Common myeloid progenitor, CD34-positive (primary cell): ENCODE data around the gene MAN2B1.

ENCODE experiments used
- CTCF ChIA-PET: fragments of 350-600 bp; sonication (Branson Sonifier 250); formaldehyde crosslinking; loops from one replicate; lab custom pipeline; 2021; ENCODE audit warnings: antibody characterized with exemption; lab: Charles Lee
- POLR2A ChIA-PET: fragments of 350-600 bp; sonication (Branson Sonifier 250); formaldehyde crosslinking; loops from one replicate; lab custom pipeline; 2021; ENCODE audit warnings: antibody characterized with exemption; lab: Charles Lee
- DNase-seq, 3 donors: peaks; one replicate each; pipeline versions ENCODE4 v3.0.0 to v3.0.0-alpha.2; 2013
- H3K27ac ChIP-seq, 2 experiments: 1 replicate in 1 of 2; 2 replicates in 1 of 2; pipeline ENCODE4 v1.7.0; 2013; ENCODE audit warnings: inconsistent platforms in 2 of 2, low read length in 2 of 2, mild to moderate bottlenecking in 2 of 2, low read depth in 1 of 2, moderate library complexity in 1 of 2; ENCODE audit not compliant: severe bottlenecking in 2 of 2, insufficient read depth in 1 of 2, poor library complexity in 1 of 2
- H3K27me3 ChIP-seq, 5 experiments: replicated peaks in 2 of 5; 1 replicate in 3 of 5; 2 replicates in 2 of 5; pipeline versions ENCODE4 v1.6.1 to v1.7.0; 2013; ENCODE audit warnings: low read length in 4 of 5, mild to moderate bottlenecking in 2 of 5, moderate library complexity in 2 of 5, inconsistent platforms in 1 of 5; ENCODE audit not compliant: insufficient read depth in 5 of 5, control insufficient read depth in 4 of 5
- H3K36me3 ChIP-seq, 4 experiments: 1 replicate in 2 of 4; 2 replicates in 2 of 4; pipeline versions ENCODE4 v1.6.1 to v1.7.0; 2013; ENCODE audit warnings: low read length in 3 of 4, control low read depth in 1 of 4, mild to moderate bottlenecking in 1 of 4; ENCODE audit not compliant: control insufficient read depth in 4 of 4, insufficient read depth in 4 of 4
- H3K4me1 ChIP-seq, 4 experiments: 1 replicate in 3 of 4; 2 replicates in 1 of 4; pipeline versions ENCODE4 v1.6.1 to v1.7.1; 2013; ENCODE audit warnings: low read length in 3 of 4, mild to moderate bottlenecking in 3 of 4, control low read depth in 1 of 4, inconsistent platforms in 1 of 4, moderate library complexity in 1 of 4; ENCODE audit not compliant: control insufficient read depth in 4 of 4, insufficient read depth in 4 of 4; ENCODE audit errors: control extremely low read depth in 1 of 4
- H3K4me3 ChIP-seq, 7 experiments: 1 replicate in 4 of 7; 2 replicates in 3 of 7; pipeline versions ENCODE4 v1.5.1 to v1.7.0; 2013; ENCODE audit warnings: mild to moderate bottlenecking in 7 of 7, low read length in 6 of 7, moderate library complexity in 6 of 7, inconsistent platforms in 2 of 7, low read depth in 2 of 7, control low read depth in 1 of 7; ENCODE audit not compliant: insufficient read depth in 4 of 7, control insufficient read depth in 1 of 7; ENCODE audit errors: extremely low read depth in 1 of 7
- H3K9me3 ChIP-seq, 5 experiments: 1 replicate in 4 of 5; 2 replicates in 1 of 5; pipeline versions ENCODE4 v1.6.1 to v1.7.1; 2013; ENCODE audit warnings: low read length in 4 of 5, mild to moderate bottlenecking in 2 of 5, inconsistent platforms in 1 of 5, low read depth in 1 of 5, moderate library complexity in 1 of 5; ENCODE audit not compliant: control insufficient read depth in 4 of 5, insufficient read depth in 2 of 5; ENCODE audit errors: control extremely low read depth in 1 of 5
- WGBS: methylation state at CpG from one replicate; pipeline ENCODE4 v1.1.5; 2013; ENCODE audit not compliant: insufficient coverage; 5-methylcytosine and 5-hydroxymethylcytosine counted together

The MAN2B1 gene

GRCh38 chr19:12667731-12668302 is 1.3 kb upstream of the MAN2B1 start:
- peaks cover 4 to 56% (median 49%) of the 10 kb centered on the region in 4 experiments for H3K4me1 ChIP-seq
- no peaks in the 10 kb centered on the region for H3K9me3 ChIP-seq
- H3K27ac ChIP-seq: no peak overlapping the region
- no peaks in the 10 kb centered on the region for H3K27me3 ChIP-seq
- POLR2A ChIA-PET: interaction anchor here (1.7 kb wide), 1 partner anchor 28 kb away, joined by 4 read pairs; no protein-coding TSS in a partner anchor
- 91% methylated on average over 3 of the region's 4 CpGs for WGBS
- H3K36me3 ChIP-seq: peaks cover 0 to 35% (median 22%) of the 10 kb centered on the region in 4 experiments
- DNase-seq: no peak
- CTCF ChIA-PET: interaction anchor here (0.7 to 2.1 kb wide), 2 partner anchors 9 to 163 kb away, joined by 3 to 7 read pairs; no protein-coding TSS in a partner anchor
- peak overlapping the region in 4 of 7 experiments; percentile 93 to 98 (median 96) for H3K4me3 ChIP-seq

- DNase-seq: peak in 2 of 3 donors; percentile 34 to 49
These were observed 774 bp downstream of the MAN2B1 start for GRCh38 chr19:12665671-12666264.

GRCh38 chr19:12665281-12665573 is 1.3 kb downstream of the MAN2B1 start:
- Histone ChIP-seq H3K9me3 (no peaks in the 10 kb centered on the region), H3K27me3 (no peaks in the 10 kb centered on the region), H3K36me3 (peaks cover 7 to 41% (median 24%) of the 10 kb centered on the region in 4 experiments), H3K4me3 (peak overlapping the region in 6 of 7 experiments; percentile 79 to 95 (median 84)), H3K27ac (peak overlapping the region in 1 of 2 experiments; percentile 15), H3K4me1 (peaks cover 4 to 50% (median 43%) of the 10 kb centered on the region in 4 experiments)
- POLR2A ChIA-PET: interaction anchor here (0.9 to 2.1 kb wide), 2 partner anchors 17 to 25 kb away, joined by 3 to 8 read pairs; no protein-coding TSS in a partner anchor
- WGBS: 6% methylated on average over 9 of the region's 10 CpGs
- CTCF ChIA-PET: interaction anchor here (0.9 to 1.7 kb wide), 2 partner anchors 9 to 25 kb away, joined by 4 to 7 read pairs; no protein-coding TSS in a partner anchor
- DNase-seq: peak; percentile 85 to 96 (median 94)

More at GRCh38 chr19:12665671-12666264, 774 bp downstream of the MAN2B1 start:
- Histone ChIP-seq H3K4me1 (peaks cover 4 to 55% (median 48%) of the 10 kb centered on the region in 4 experiments), H3K27me3 (no peaks in the 10 kb centered on the region), H3K4me3 (peak overlapping the region; percentile 55 to 95 (median 82)), H3K36me3 (peaks cover 7 to 38% (median 23%) of the 10 kb centered on the region in 4 experiments), H3K27ac (peak overlapping the region; percentile 68 to 88), H3K9me3 (no peaks in the 10 kb centered on the region)
- ChIA-PET CTCF (interaction anchor here (0.9 to 2.1 kb wide), 3 partner anchors 8 to 26 kb away, joined by 4 to 7 read pairs (median 7); no protein-coding TSS in a partner anchor), POLR2A (interaction anchor here (0.6 to 2.1 kb wide), 4 partner anchors 18 to 506 kb away, joined by 3 to 8 read pairs (median 4); no protein-coding TSS in a partner anchor)
- WGBS: 39% methylated on average over 11 of the region's 12 CpGs

GRCh38 chr19:12664406-12665280 is 1.9 kb downstream of the MAN2B1 start:
- Histone ChIP-seq H3K4me3 (peak overlapping the region in 2 of 7 experiments; percentile 87 to 93), H3K27ac (no peak overlapping the region), H3K4me1 (peaks cover 4 to 45% (median 39%) of the 10 kb centered on the region in 4 experiments), H3K9me3 (no peaks in the 10 kb centered on the region), H3K27me3 (no peaks in the 10 kb centered on the region), H3K36me3 (peaks cover 10 to 46% (median 26%) of the 10 kb centered on the region in 4 experiments)
- peak in 1 of 3 donors; percentile 9 for DNase-seq
- ChIA-PET POLR2A (interaction anchor here (0.9 to 2.1 kb wide), 2 partner anchors 16 to 24 kb away, joined by 3 to 8 read pairs; no protein-coding TSS in a partner anchor), CTCF (interaction anchor here (0.9 to 1.7 kb wide), 6 partner anchors 9 to 47 kb away, joined by 3 to 7 read pairs (median 4); no protein-coding TSS in a partner anchor)
- WGBS: 82% methylated on average over 29 of the region's 29 CpGs

GRCh38 chr19:12660980-12661379 is 5.6 kb downstream of the MAN2B1 start:
- DNase-seq: no peak
- H3K4me1 ChIP-seq: peaks cover 0 to 18% (median 17%) of the 10 kb centered on the region in 4 experiments
- ChIA-PET CTCF (interaction anchor here (3.6 kb wide), 1 partner anchor 11 kb away, joined by 11 read pairs; no protein-coding TSS in a partner anchor), POLR2A (no interaction called here)
- WGBS: 88% methylated on average over 8 of the region's 12 CpGs
- H3K36me3 ChIP-seq: peaks cover 10 to 72% (median 38%) of the 10 kb centered on the region in 4 experiments
- no peak overlapping the region for H3K4me3 ChIP-seq
- no peaks in the 10 kb centered on the region for H3K9me3 ChIP-seq
- no peak overlapping the region for H3K27ac ChIP-seq
- no peaks in the 10 kb centered on the region for H3K27me3 ChIP-seq

- H3K4me3 ChIP-seq: no peak overlapping the region
- H3K27ac ChIP-seq: no peak overlapping the region
- no peaks in the 10 kb centered on the region for H3K9me3 ChIP-seq
- DNase-seq: no peak
- H3K27me3 ChIP-seq: no peaks in the 10 kb centered on the region
- CTCF ChIA-PET: interaction anchor here (0.6 to 3.6 kb wide), 2 partner anchors 14 to 50 kb away, joined by 4 to 11 read pairs; no protein-coding TSS in a partner anchor
- 95% methylated on average over 17 of the region's 22 CpGs for WGBS
- peaks cover 16 to 70% (median 36%) of the 10 kb centered on the region in 4 experiments for H3K36me3 ChIP-seq
- no peaks in the 10 kb centered on the region for H3K4me1 ChIP-seq
- POLR2A ChIA-PET: no interaction called here
These were observed 8.6 kb downstream of the MAN2B1 start for GRCh38 chr19:12657966-12658365.
